Stimulated activated CD8-positive, alpha-beta memory T cell treated with anti-CD3 and anti-CD28 coated beads, Interleukin-12 subunit alpha, Interleukin-12 subunit beta, amount 100 ng/mL, for 1 hour (primary cell): ENCODE results near the gene MED27.

Source experiments
- DNase-seq: peaks from one replicate; pipeline ENCODE4 v3.0.0-alpha.2; 2020; ENCODE audit warnings: low read depth

MED27 gene

DNA sequence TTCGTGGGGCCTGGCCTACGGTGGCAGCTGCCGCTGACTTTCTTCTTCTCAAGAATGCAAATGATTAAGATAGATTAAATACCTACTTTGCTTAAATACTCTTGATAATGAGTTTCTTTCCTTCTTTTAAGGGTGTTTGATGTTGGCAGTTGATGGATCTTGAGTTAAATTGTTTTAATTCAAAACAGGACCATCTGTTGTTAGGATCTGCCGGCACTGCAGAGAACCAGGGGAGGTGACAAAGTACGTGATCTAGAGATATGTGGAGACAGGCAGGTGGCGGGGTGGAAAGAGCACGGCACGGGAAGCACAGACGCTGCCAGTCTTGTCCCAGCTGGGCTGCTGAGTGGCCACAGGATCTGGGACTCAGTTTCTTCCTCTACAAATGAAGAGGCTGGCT, 37.9 kb downstream of the MED27 start:
- no peak for DNase-seq

DNA sequence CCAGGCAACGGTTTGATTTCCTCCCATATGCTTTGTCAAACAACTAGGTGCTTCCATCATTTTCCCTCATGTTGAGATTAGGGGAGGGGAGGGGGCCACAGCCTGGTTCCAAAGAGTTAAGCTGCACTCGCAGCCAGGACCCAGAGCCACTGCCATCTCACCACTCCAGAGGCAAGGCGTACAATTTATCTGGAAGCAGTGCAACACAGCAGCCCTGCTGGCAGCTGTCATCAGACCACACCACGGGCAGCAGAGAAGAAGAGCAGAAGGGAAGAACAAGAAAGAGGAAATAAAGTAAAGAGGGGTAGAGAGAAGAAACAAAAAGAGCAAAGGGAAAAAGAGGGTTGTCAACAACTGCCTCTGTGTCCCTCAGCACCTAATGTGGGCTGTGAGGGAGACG, 38.9 kb downstream of the MED27 start:
- DNase-seq: no peak

DNA sequence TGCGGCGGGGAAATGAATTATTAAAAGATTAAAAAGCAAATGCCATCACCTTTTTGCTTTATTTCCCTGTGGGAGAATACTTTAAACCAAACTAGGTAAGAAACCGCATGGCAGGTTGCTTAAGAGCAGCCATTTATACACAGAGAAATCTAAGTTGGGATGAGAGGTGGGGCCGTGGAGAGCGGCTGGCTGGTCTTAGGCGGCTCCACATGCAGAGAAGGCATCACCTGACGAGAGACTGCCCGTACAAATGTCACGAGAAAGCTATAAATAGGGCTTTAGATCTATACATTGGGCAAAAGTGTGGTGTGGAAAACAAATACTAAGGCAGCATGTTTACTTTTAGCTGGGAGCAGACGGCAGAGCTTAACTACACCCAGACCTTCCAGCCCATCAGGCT, 39.4 kb downstream of the MED27 start:
- no peak for DNase-seq

DNA sequence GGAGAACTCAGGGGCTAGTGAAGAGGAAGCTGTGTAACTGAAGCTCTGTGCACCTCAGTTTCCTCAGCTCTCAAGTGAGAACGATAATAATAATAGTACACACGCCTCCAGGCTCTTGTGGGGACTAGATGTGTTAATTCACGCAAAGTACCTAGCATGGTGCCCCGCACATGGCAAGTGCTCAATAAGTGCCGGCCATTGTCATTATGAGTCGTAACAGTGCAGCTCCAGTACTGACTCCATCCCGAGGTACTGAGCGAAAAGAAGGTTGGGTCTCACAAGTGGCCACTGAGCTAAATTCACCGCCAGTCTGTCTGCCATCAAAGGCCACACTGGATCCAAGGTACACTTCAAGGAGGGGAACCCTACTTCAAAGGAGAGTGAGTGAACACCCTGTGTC, 40.4 kb downstream of the MED27 start:
- DNase-seq: no peak

DNA sequence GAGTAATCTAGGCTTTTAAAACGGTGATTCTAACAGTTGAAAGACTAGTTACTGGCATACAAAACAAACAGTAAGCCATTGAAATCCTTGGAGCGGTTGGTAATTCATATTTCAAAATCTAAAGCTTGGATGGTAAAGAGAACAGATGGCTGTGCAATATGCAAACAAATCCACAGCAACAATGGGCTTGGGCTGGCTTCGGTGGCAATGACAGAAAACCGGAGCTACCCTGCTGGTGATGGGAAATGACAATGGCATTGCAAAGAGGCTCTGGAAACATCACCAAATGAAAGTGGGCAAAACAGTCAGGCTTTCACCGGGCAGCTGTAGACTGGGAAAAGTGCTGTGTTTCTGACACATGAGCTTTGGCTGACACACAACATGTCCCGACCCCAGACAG, 42.2 kb downstream of the MED27 start:
- no peak for DNase-seq

DNA sequence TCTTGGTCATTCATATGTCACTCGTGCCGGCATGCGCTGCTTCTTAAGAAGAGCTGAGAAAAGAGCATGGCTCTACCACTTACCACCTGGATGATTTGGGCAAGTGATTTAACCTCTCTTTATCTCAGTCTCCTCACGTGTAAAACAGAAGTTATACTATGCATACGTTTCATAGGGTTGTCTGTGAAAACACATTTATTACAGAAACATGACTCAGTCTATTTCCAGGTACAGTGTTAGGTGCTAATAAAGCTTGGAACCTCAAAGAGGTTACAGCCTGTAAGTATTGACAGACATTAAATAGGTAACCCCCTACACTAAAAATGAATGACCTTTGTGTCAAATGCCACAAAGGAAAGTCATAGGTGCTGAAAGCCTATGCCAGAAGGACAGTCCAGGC, 43.1 kb downstream of the MED27 start:
- DNase-seq: no peak

DNA sequence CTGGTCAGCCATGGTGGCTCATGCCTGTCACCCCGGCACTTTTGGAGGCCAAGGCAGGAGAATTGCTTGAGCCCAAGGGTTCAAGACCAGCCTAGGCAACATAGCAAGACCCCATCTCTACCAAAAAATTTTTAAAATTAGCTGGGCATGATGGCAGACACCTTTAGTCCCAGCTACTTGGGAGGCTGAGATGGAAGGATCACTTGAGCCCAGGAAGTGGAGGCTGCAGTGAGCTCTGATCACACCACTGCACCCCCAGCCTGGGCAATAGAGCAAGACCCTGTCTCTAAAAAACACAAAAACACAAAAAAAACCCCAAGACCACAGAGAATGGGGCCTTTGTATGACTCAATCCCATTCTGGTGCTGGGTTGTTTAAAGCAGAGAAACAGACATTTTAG, 44.0 kb downstream of the MED27 start:
- no peak for DNase-seq

DNA sequence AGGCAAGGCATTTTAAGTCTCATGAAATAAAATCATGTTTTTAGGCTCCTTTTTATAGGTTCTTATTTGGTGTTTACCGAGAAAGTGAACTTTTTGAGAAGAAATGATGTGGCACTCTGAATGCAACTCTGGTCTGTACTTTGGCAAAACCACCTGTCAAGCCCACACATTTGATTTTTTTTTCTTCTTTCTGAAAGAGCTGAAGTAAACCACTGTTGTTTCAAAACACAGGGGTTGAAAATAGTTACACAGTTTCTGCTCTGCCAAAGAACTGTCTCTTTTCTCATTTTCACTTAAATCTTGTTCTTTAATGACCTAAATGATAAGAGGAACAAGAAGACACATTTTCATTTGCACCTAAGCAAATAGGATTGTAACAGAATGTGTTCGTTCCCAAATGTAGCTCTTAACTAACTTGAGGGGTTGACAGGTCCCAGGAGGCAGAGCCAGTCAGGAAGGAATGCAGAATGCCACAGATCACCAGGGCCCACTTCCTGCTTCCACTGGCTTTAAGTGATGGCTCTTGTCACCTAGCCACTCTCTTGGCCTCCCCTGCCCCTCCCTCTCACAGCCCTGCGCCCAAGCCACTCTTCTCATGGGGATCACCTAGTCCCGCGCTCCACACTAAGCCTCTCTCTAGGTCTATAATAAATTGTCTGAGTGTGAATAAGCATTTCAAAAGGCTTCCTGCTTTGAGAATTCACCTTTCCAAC, 47.3 kb downstream of the MED27 start:
- DNase-seq: no peak

DNA sequence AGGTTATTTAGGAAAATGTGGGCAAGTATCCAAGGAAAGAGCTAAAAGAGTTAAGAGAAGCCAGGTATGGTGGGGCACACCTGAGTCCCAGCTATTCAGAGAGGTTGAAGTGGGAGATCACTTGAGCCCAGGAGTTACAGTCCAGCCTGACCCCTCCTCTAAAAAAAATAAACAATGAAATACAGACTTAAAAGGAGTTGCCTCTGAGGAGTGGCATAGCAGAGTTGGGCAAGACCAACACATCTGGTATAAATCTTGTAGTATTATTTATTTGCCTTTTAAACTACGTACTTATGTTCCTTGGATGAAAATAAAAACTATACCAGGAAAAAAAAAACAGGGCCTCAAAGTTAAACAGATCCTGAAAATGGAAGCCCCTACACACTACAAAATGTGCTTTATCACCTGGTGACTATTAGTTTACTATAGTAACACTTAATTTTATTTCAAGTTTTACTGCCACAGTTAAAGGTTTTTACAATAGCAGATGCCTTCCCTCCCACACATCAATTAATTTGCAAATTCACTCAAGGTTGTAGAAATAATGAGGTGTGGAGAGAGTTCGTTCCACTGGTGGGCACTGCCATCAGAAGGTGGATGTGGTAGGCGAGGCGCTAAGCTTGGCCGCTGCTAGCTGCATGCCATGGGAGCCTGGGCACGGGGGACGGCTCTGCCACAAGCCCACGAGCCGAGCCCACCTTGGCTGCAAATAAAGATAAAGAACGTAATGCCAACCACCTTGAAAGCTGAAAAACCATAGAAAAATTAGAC, 48.0 kb downstream of the MED27 start:
- no peak for DNase-seq

DNA sequence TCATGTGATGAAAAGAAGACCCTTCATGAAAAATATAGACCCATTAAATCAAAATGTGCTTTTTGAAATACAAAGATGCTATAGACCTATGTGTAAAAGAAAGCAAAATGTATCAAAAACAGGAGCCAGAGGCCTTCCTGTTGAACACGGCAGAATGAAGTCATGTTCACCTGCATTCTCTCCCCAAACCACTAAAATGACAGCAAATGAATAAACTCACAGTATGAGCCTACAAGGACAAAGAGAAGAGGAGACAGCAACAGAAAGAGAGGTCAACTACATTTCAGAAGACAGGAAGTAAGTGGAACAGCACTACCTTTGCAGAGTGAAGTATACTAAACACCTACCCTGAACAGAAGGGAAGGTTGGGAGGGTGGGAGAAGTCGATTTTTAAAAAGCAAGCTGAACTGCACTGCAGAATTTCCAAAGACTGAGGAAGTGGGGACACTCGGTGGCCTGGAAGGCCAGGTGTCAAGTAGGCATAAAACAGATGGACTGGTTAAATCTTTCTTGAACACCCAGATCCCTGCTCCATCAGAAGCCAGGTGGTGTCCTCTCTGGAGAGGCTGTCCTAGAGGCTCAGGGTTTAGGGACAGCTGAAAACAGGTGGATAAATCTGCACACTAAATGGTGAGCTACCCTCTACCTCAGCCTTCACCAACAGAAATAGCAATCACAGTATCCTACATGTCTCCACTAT, 48.9 kb downstream of the MED27 start:
- DNase-seq: no peak

DNA sequence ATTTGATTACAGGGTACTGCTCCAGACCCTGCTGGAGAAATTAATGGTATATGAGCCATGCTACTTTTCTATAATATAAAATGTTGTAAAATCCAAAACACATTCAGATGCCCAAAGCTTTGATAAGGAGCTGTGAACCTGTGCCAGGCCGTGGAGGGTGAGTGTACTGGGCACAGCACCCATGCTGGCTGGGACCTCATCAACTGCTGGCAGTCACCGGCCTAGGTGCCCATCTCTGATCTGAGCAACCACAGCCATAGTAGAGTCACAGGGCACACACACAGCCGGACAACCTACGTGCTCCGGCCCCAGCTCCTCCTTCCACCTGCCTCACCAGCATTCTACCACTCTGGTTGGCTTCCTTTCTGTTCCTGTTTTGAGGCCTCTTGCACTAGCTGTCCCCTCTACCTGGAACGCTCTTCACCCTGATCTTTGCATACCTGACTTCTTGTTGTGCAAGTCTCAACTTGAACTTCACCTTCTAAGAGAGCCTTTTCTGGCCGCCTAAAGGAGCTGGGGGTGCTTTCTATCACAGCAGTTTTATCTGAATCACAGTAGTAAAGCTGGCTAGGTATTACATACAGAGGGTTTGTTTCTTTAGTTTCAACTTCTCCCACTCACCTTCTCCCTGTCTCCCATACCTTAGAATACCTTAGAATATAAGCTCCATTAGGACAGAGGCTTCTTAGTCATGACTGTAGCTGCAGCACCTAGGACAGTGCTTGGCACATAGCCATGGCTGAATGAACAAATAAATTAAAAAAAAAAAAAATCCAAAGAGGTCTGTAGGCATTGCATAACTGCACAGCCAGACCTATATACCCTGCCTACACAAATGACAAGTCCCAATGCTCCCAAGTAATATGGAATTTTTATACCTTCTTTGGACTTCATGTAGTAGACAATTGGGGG, 51.7 kb downstream of the MED27 start:
- DNase-seq: no peak

DNA sequence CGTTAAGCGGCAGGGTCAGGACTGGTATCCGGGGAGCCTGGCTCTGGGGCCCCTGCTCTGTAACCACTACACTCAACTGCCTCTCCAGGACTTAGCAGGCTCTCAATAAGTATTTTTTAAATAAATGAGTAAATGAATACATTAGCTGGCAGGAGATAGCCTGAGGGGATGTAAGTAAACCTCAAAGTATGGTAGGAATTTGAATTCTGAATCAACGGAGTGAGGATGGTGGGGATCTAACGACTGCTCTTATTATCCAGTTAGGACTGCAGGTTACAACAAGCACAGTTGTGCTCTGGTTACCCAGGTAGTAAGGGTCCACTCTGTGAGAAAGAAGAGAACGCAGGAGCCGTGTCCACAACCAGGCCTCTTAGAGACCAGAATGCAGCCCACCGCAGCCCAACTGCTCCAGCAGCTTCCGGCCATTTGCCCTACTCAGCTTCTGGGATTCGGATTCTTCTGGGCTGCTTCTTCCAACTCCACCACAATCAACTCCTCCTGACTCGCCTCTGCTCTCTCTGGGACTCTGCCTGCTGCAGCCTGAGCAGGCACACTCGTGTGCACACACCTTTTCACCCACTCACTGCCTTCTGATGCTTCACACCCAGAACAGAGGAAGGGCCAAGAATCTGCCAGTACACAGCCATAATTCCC, 52.6 kb downstream of the MED27 start:
- no peak for DNase-seq

DNA sequence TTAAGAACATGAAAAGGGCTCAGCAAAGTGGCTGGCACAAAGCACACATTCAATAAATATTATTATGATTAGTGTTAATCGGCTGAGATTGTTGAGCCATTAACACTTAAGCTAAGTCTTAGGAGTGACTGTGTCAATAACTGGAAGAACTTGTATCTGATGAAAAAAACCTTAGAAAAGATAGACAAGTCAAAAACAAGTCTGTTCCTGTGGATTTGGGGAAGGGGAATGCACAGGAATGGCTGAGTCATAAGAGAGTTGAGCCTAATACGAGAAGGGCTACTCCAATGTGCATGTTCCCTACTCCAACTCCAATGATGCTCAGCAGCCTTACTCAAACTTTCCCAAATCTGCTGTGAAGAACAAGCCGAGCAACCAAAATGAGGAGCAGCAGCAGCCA, 53.9 kb downstream of the MED27 start:
- no peak for DNase-seq

DNA sequence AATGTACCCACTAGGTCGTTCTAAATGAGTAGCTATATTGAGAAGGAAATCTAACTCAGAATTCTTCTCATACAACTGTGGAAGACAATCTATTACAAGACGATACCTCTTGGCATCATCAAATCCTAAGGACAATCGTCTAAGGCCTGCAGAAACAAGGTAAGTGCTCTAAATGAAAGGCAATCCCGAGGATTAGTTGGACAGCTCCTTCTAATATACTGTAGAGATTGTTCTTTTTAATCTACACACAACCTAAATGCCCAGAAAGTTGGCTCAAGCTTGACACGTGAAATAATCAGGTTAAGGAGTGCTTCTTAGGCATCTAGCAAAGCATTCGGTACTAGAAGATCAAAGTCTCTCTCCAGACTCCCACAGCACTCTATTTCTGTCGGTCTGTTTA, 55.1 kb downstream of the MED27 start:
- no peak for DNase-seq

DNA sequence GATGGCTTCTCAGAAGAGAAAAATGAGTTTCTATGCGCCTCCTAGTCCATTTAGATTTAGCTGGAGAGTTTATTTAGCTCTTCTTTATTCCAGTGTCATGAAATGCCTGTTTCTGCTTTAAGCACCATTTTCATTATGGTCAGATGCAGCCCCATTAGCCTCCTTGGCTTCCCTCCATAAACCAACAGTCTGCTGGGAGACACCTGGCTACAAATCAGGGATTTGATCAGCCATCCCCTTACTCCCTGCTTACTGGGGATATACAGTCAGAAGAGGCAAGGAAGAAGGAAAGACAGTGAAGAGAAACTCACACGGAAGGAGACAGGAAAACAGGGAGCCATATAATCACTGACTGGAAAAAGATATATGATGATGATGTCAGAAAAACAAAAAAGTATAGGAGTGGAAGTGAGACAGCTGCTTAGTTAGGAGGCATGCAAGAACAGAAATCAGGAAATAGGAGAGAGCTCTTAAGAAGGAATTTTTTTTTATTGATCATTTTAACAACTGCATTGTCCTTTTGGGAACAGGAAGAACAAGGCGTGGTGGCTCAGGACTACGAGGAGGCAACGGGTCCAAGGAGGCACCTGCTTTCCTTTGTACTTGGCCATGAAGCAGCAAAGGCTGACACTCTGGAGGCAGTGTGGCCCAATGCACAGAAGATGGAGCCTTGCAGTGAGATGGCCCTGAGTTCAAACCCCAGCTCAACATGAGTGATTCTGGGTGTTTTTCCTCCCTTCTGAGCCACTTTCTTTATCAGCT, 56.1 kb downstream of the MED27 start:
- DNase-seq: no peak

DNA sequence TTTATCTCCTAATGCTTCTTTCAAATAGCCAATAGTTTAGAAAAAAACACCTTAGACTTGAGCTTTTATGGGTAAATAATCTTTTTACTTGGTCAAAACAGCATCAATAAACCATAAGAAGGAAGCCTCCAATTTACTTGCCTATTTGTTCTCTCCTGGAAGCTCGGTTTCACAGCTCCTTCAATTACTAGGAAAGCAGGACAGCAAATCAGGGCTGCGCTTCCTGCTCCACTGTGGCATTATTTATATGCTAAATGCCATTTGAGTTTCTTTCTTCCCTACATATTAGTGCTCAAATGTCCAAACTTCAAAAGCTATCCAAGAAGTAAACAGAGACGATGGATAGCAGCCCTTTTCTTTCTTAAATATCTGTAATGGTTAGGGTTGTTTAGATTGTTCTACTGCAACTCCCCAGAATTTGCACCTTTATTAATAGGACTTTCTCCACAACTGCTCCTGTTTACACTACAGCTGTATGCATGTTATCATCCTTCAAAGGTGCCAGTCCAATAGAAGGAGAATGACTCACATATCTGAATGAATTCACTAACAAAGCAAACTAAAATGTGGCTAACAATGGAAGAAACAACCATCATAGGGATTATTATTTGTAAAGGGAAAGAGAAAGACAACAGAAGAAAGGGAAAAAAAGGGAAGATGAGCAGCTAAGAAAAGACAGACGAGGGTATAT, 58.7 kb downstream of the MED27 start:
- DNase-seq: no peak

DNA sequence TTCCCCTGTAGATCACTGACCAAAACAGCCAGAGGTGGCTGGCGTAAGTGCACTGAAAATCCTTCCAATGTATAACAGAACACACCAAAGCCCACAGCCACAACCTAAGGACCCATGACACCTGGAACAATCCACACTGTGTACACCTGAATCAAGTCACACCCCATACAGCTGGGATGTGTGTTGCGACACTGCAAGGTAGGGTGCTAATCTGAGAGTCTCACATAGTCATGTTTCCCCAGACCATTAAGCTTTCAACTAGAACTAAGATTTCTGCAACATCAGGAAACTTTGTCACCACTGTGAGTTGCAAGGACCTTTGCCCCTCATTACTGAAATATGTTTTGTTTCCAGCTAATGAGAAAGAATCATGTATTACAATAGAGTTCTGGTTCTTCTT, 59.4 kb downstream of the MED27 start:
- DNase-seq: no peak

DNA sequence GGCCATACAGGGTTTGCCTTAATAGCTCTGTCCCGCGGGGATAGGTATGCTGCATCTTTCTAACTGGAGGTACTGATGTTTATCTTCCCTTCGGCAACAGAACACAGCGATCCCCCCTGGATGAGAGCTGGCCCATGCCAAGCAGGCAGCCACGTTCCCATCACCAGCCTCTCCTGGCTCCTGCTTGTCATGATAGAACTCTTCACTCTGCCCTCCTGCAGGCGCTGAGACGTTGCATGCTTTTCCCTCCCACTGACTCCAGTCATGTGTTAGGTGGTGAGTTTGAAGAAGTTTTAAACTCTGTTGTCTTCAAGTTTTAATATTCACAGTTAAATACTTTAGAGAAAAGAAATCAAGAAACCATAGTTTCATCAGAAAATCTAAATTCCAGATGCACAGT, 60.0 kb downstream of the MED27 start:
- DNase-seq: no peak

DNA sequence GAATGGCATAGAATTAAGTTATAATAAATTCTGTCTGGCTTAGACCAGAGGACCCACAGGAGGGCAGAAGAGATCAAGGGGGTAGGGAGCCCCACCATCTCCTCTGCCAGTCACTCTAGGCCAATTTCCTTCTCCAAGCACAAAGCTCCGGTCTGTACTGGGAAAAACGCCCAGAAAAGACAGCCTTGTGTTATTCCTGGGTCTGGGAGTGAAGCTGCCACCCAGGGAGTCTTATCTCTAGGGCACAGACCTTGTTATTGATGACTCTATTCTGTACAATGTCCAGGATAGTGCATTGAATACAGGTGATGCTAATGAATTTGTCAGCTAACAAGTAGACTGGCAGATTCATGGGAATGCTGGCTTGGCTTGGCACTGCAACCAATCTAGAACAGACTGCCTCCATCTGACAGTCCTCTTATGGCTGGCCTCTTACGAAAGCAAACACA, 60.7 kb downstream of the MED27 start:
- DNase-seq: no peak

DNA sequence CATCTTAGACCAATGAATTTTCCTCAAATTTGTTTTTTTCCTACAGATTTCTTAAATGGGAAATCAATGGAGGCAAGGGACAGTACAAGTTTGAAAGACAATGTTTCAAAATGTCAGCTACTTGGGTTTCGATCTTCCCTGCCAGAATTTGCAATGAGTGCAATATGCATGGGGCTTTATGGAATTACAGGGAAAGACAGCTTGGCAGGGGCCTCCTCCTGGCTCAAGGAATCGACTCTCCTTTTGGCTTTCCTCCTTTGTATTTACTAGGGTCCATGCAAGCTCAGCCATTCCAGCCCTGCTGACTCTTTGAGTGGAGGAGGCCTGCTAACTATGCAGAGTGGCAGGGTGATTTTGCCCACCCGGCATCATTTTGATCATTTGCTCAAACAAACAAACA, 63.2 kb downstream of the MED27 start:
- DNase-seq: no peak
